Stimulated activated CD8-positive, alpha-beta memory T cell treated with anti-CD3 and anti-CD28 coated beads, Interleukin-7, amount 100 ng/mL, for 1 hour (primary cell): Measurements from ENCODE around the gene RND2.

Source experiments
- DNase-seq, 2 donors: peaks; one replicate each; pipeline ENCODE4 v3.0.0-alpha.2; 2020; ENCODE audit warnings: low read depth in 2 of 2

The RND2 gene

DNA sequence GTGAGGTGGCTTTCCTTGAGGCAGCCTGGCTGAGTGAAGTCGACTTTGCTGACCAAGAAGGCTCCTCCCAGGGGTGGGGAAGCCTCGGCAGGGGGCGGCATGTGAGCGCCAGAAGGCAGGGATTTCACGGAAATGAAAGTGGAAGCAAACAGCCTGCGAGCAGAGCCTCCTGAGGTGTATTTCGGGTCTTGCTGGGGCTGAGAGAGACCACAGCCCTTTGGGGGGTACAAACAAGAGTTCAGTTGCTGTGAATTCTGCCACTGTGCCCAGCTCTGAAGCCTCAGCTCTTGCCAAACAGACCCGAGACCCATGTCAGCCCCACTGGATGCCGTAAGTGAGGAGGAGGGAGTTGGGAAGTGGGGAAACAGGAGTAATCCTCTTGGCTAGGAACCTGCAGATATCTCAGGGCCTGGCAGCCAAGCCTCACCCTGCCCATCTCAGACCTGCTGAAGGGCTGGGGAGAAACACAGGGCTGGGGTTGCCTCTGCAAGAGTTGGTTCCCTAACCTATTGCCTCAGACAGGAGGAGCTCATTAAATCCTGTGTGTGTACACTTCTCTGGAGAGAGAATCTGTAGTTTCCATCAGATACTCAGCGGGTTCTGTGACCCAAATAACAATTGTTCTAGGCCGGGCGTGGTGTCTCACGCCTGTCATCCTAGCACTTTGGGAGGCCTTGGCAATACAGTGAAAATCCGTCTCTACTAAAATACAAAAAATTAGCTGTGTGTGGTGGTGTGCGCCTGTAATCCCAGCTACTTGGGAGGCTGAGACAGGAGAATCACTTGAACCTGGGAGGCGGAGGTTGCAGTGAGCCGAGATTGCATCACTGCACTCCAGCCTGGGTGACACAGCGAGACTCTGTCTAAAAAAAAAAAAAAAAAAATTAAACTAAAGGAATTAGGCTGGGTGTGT lies 18.1 kb upstream of the RND2 start, which contains the start of gene IFI35:
IFI35 (plus strand) TSS at position 146 of the 913 bp plus-strand sequence; CDS start at position 310, 164 bp downstream.
- DNase-seq = peak; percentile 70 to 75

DNA sequence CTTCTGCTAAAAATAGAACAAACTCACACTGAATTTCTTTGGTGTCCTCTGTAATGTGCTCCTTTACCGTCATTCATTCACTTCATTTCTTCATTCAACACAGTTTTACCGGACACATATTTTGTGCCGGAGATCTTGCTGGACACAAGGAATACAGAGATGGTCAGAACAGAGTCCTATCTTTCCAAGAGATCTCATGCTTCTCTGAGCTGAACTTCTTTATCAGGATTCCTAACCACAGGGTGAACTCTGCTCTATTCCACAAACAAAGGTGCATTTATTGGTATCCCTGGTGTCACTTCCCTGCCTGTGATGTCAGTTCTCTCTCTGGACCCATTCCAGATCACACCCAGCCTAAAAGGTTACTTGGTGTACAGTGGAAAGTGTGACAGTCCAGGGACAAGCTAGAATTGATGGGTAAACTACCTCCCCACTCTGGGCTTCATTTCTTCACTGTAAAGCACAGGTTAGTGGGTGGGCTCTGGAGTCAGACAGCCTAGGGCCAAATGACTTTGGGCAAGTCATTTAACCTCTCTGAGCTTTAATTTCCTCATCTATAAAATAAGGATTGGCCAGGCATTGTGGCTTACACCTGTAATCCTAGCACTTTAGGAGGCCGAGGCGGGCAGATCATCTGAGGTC lies 14.2 kb upstream of the RND2 start:
- no peak for DNase-seq

DNA sequence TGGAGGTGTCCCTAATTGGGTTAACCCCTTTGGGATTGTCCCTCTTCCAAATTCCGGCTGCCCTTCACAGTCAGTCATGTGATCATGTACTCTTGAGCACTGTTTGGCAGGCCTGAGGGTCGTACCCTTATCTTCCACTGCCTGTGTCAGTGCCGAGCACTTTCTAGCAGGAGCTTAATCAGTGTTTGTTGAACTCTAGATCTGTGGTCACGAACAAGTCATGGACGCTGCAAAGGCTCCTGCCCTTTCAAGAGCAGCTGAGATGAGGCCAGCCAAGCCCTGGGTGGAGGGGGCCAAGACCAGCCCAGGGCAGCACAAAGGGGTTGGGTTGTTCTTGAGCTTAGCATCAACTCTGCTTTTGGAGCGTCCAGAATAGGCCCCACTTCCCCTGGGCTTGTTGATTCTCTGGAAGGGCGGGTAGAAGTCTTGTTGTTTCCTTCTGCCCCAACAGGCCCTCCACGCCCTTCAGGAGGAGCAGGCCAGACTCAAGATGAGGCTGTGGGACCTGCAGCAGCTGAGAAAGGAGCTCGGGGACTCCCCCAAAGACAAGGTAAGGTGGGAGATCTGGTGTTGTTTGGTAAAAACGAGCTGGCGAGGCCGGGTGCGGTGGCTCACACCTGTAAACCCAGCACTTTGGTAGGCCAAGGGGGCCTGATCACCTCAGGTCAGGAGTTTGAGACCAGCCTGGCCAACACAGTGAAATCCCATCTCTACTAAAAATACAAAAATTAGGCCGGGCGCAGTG lies 13.1 kb upstream of the RND2 start:
- no peak for DNase-seq

DNA sequence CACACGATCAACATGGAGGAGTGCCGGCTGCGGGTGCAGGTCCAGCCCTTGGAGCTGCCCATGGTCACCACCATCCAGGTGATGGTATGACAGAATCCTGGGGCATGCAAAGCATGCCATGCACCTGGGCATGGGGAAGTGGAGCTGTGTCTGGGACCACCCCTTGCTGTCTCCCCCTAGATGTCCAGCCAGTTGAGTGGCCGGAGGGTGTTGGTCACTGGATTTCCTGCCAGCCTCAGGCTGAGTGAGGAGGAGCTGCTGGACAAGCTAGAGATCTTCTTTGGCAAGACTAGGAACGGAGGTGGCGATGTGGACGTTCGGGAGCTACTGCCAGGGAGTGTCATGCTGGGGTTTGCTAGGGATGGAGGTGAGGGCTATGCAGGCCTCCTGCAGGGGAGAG lies 11.7 kb upstream of the RND2 start:
- no peak for DNase-seq

DNA sequence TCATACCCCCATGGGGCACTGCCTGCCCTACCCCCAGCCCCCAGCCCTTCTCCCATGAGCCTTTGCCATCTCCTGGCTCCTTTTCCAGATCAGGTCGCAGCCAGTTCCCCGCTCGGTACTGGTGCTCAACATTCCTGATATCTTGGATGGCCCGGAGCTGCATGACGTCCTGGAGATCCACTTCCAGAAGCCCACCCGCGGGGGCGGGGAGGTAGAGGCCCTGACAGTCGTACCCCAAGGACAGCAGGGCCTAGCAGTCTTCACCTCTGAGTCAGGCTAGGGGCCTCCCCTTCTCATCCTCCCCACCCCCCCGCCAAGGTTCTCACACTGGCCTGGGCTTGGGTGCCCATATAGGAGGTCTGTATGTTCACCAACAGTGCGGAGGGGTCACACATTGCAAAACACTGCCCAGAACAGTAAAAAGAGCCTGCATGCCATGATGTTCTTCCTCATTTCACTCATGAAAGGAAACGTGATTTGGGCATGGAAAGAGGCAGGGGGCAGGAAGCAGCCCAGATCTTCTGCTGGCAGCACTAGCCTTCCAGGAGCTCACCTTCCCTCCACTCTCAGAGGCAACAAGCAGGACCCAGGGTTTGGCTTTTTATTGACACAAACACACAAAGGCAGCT lies 10.9 kb upstream of the RND2 start:
- no peak for DNase-seq

DNA sequence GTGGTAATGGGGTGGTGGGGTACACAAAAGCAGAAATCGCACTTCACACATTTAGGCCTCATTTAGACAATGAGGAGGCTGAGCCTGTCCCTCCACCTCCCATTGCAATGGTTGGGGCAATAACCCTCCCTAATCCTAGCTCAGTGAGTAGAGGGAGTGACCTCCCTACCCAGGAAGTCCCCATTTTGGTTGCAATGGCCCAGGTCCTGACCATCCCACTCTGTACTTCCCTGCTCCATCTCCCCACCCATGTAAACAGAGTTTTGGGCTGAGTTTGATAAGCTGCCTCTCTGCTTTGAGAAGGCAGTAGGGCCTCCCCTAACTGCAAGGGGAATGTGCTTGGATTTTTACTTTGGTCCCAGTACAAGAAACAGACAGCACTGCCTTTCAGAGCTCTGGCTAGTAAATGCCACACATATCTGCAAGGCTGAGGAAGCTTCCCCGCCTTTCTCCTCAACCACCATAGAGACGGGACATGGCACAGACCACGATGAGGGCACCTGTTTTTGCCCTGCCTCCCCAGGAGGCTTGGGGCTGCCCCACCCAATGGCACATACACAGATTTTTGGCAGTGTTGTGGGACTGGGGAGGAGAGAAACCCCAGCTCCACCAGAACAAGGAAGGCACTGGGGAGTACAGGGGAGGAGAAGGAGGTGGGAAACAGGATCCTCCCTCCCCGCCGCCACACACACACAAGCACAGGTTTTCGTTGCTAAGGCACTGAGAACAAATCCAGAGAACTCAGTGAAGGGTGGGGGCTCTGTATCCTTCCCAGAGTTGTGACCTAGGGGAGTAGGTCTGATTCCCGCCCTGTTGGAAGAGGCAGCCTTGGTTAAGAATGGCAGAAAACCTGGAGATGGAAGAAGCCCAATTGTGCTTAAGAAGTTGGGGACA lies 10.1 kb upstream of the RND2 start:
- DNase-seq = no peak

DNA sequence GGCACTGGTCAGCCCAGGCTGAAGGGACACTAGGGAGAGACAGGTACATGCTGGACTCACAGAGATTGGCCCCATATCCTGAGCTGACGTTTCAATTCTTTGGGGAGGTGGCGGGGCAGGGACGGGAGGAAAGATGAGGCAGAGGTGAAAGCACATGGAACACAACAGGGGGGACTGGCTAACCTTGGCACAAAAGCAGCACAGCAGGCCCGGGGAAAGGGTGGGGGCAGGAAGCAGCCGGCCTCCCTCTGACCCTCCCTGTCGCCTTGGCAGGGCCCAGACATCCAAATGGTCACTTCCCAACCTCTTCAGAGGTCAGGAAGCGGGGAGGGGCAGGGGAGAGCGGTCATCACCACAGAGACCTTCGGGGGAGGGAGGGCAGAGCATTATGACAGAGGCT lies 9.5 kb upstream of the RND2 start:
- no peak for DNase-seq

DNA sequence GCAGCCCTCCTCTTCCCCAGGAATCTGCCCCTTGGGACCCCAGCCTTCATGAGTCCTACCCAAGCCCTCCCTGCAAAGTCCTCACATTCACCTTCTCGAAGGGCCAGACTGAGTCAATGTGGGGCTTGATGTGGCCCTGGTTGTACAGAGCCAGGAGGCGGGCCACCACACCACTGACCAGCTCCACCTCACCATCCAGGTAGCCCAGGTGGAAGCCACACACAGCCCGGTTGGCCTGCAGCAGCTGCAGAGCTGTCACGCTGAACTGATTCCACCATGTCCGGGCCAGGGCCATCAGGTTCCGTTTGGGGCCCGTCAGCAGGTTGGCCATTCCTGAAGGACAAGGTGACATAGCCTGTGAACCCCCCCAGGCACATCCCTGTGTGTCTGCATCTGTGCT lies 8.8 kb upstream of the RND2 start:
- no peak for DNase-seq

DNA sequence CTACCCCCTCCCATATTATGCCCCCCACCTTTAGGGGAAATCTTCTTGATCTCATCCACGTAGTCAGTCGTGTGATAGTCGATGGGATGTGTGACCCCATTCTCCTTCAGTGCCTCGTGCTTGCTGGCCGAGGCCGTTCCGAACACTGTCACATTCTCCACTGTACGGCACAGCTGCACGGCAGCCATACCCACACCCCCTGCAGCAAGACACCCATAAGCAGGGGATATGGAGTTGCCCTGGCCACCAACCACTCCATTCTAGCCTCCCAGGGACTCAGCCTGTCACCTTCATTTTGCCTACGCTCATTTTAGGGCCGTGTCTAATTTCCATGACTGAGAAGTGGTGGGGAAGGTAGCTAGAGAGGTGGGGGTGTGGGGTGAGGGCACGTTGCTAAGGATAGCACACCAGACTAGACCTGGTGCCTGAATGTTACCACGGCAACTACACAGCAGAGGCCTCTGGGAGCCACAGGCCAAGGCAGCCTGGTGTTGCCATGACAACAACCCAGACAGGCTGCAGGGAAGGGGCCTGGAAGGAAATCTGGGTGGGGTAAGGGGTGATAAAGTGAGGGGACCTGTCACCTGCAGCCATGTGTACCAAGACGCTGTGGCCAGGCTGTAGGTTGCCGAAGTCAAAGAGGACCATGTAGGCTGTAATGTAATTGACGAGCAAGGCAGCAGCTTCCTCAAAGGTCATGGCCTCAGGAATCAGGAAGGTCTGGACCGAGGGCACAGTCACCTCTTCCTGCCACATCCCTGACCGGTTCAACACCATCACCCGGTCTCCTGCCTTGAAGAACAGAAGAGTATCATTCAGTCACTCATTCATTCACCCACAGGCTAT lies 6.8 kb upstream of the RND2 start:
- DNase-seq = no peak

DNA sequence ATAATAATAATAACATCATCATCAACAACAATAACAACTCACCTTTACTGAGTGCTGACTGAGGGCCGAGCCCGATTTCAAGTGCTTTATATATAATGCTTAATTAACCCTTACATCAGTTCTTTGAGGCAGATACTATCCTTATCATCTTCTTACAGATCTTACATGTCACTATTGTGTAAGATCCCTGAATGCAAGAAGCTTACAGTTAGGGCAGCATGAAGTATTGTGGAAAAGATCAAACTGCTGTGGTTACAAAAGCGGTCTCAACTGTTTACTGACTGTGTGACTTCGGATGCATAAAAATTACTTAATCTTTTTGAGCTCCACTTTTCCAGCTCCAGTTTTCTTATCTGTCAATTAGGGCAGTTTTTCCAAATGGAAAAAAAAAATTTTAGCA lies 6.1 kb upstream of the RND2 start:
- no peak for DNase-seq

DNA sequence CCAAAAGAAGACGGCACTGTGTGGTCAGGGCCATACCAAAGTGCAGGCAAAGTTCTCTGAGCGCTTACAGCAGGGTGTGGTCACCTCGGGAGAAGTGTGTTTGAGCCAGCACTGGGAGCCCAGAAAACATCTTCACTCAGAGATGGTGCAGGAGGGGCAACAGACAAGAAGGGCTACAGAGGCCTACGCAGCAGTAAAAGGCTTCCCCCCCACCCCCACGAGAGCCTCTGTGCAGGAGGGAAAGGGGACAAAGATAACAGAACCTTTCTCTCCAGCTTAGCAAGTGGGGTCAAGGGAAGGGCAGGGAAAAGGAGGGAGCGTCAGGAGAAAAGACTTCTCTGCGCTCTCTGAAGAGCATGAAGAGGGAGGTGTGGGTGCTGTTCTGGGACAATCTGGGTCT lies 5.6 kb upstream of the RND2 start:
- no peak for DNase-seq

DNA sequence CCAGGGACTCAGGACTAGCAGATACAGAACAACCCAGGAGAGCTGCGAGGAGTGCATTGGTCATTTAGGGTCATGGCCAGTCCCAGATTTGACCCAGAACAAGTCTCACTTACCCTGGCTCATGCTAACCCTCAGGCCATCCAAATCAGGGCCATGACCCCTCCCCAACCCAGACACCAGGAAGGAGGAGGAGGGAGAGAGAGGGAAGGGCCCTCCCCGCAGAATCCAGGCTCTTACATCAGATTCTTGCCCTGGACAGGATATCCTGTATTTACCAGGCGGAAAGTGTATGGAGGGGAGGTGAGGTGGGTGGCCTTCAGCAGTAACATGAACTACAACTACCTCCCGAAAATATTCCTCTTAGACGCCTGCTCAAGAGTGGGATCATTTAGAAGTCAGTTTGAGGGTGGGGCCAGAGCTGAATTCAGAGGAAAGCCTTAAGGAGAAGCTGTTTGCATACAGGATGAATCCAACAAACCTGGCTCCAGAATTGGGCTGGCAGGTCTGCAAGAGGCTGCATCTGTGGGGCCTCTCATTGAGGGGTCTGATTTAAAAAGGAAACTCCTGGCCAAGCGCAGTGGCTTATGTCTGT lies 4.9 kb upstream of the RND2 start:
- no peak for DNase-seq

DNA sequence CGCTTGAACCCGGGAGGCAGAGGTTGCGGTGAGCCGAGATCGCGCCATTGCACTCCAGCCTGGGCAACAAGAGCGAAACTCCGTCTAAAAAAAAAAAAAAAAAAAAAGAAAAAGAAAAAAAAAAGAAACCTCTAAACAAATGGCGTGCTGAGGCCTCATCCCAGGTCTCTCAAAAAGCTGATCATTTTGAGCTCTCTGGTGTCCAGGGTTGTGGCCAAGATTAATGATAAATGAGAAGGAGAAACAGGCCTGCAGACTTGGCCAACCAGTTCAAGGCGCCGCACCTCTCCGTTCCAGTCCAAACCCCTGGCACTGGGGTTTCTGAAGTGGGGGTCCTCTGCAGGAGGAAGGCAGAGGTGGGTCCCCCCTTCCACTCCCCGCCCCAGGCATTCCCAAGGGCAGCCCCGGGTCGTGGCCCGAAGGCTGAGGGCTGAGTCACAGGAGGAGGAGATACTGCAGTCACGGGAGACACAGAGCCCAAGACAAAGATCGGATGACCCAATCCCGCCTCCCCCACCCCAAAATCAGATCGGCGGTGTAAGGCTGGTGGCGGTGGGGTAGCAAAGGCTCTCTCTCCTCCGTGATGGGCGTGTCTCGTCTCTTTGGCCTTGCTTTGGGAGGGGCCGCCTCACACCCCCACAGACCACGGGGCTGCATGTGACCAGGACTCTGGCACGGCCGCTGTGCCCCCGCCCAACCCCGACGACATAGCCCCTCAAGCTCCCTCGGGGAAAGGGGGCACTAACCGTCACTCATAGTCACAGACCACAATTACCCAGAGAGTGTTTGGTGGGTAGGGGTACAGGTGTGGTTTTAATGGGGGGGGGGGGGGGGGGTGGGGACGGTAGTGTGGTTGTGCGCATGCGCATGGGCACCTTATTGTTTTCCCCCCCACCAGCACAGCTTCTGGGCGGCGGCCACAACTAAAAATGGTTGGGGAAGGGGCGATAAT lies 4.0 kb upstream of the RND2 start:
- DNase-seq = no peak

DNA sequence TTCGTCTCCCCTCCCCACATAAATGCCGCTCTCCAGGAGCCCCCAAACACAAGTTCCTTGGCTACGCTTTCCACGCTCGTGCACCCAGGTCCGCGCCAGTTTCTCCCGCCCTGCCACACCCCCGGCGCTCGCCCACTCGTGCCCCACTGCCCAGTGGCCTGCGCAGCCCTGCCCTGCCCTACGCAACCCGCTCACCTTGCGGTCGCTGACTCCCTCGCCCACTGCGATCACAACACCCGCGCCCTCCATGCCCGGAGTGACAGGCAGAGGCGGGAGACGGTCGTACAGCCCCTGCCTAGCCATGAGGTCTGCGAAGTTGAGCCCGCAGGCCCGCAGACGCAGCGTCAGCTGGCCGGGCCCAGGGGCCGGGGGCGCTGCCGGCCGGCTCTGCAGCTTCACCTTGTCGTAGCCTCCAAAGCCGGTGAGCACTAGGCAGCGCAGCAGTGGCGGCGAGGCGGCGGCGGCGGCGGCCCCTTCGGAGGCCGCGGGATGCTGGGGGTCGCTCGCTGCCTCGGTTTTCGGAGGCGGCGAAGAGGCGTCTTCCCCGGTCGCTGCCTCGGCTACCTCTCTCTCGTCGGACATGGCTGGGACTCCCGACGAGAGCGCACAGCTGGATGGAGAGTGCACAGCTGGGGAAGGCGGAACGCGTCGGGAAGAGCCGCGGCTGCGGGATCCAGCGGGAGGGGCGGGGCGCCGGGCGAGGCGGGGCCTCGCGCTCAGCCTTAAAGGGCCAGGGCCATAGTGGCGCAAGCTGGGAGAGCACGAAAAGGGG lies 3.1 kb upstream of the RND2 start, which contains the start of gene VAT1:
VAT1 (minus strand) TSS at position 645 of the 772 bp plus-strand sequence; CDS start at position 582, 63 bp downstream.
- DNase-seq = peak; percentile 27 to 29

DNA sequence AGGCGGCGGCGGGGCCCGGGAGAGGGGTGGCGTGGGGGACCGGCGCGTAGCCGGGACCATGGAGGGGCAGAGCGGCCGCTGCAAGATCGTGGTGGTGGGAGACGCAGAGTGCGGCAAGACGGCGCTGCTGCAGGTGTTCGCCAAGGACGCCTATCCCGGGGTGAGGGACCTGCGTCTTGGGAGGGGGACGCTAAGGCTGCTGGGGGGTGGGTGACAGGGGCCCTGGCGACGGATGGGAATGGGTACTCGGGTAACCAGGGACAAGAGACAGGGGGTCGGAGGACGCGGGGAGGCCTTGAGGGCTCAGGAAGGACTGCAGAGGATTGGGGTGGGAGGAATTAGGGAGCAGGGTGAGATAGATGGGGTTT lies 243 bp downstream of the RND2 start:
- DNase-seq = no peak

DNA sequence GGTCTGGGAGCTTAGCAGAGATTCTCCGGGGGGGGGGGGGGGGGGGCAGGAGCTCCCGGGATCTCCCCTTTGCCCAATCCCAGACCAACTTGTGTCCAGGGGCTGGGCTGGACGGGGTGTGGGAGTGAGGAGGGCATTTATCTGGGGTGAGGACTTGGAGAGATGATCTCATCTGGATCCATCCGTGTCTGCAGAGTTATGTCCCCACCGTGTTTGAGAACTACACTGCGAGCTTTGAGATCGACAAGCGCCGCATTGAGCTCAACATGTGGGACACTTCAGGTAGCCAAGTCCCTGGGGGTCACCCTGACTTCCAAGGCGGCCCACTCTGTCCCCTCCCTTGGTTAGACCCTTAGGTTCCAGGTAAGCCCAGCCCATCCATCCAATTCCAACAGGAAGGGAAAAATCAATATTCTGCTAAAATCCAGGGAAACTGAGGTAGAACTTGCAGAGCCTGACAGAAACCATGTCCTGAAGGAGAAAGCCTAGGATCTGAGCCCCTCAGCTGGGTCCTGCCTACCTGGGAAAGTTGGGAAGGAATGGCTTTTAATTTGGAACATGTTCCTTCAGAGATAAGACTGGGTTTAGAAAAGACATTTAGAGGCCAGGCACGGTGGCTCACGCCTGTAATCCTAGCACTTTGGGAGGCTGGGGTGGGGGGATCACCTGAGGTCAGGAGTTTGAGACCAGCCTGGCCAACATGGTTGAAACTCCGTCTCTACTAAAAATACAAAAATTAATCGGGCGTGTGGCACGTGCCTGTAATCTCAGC lies 921 bp downstream of the RND2 start:
- no peak for DNase-seq

DNA sequence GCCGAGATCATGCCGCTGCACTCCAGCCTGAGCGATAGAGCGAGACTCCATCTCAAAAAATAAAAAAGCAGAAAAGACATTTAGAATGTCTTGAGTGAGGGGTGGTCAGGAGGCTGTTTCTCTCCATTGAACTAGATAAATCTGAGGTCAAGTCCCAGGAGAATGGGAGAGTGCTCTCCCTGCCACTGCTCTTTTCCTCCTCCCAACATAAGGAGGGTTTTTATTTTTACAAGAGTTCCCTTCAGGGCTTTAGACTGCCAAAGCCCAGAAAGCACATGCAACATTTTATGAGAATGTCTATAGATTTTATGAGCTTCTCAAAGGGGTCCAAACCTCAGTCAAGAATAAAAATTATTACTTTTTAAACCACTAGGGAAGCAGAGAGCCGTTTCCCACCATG lies 1.6 kb downstream of the RND2 start:
- no peak for DNase-seq
